Right kidney (tissue), 1 donor: ENCODE results near the gene NEK10.
"Not testable (repeated sequence)": the region's sequence is repeated elsewhere in the genome, so short reads cannot be mapped to it uniquely, and the experiment has no call there.

ENCODE experiments used
- DNase-seq: peaks from one replicate; pipeline ENCODE4 v3.0.0-alpha.2; 2016

NEK10 gene

GRCh38 chr3:27354161-27354560 is 15.0 kb downstream of the NEK10 start:
- DNase-seq: no peak

- DNase-seq: no peak
Observed at GRCh38 chr3:27353221-27353620, 16.0 kb downstream of the NEK10 start.

GRCh38 chr3:27352047-27352446 is 17.1 kb downstream of the NEK10 start:
- DNase-seq: no peak

GRCh38 chr3:27349832-27350231 is 19.4 kb downstream of the NEK10 start:
- DNase-seq: no peak

- DNase-seq: no peak
Observed at GRCh38 chr3:27345959-27346865, 23.0 kb downstream of the NEK10 start.

GRCh38 chr3:27345493-27345892 is 23.7 kb downstream of the NEK10 start:
- DNase-seq: no peak

- no peak for DNase-seq
Observed at GRCh38 chr3:27345045-27345444, 24.1 kb downstream of the NEK10 start.

- DNase-seq: no peak
Observed at GRCh38 chr3:27344192-27344591, 25.0 kb downstream of the NEK10 start.

DNA sequence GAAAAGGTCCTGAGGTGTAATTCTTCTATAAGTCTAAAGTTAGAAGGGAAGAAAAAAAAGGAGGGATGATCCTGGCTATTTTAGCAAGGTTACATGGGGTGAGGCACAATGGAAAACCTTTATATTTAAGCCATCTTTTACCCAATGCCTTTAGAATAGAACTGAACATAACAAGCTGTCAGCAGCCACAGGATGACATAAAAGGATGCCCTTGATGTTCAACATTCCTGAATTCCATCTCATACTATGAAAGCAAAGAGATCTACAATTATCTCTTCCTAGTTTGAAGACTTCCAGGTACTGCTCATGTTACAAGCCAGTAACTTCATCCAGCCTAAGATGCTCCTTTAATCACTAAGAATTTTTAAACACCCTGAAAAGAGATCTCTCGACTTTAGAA is 26.9 kb downstream of the NEK10 start:
- no peak for DNase-seq

DNA sequence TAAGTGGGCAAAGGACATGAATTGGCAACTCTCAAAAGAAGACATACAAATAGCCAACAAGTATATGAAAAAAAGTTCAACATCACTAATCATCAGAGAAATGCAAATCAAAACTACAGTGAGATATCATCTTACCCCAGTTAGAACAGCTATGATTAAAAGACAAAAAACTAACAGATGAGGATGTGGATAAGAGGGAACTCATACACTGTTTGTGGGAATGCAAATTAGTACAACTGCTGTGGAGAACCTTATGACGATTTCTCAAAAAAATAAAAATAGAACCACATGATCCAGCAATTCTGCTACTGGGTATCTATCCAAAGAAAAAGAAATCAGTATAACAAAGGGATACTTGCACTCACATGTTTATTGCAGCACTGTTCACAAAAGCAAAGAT is 28.6 kb downstream of the NEK10 start:
- DNase-seq: no peak

- no peak for DNase-seq
Observed at GRCh38 chr3:27335571-27335970, 33.6 kb downstream of the NEK10 start.

DNA sequence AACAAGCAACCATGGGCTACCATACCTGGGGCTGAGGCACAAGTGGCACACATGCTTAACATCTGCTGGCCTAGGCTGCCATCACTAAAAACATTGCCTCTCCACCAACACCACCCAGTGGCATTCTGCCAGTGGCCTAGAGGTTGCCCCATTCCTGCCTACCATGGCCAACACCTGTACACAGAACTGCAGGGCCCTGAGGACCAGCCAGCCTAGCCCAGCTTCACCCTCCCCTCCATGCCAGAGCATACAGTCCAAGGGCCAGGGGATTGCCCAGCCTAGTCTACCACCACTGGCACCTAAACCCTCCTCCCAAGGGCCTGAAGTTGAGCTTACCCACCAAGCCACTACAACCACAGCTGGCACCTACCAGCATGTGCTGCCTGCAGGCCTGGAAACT is 35.3 kb downstream of the NEK10 start:
- DNase-seq: no peak

GRCh38 chr3:27328982-27329762 is 40.0 kb downstream of the NEK10 start:
- not testable (repeated sequence) for DNase-seq

DNA sequence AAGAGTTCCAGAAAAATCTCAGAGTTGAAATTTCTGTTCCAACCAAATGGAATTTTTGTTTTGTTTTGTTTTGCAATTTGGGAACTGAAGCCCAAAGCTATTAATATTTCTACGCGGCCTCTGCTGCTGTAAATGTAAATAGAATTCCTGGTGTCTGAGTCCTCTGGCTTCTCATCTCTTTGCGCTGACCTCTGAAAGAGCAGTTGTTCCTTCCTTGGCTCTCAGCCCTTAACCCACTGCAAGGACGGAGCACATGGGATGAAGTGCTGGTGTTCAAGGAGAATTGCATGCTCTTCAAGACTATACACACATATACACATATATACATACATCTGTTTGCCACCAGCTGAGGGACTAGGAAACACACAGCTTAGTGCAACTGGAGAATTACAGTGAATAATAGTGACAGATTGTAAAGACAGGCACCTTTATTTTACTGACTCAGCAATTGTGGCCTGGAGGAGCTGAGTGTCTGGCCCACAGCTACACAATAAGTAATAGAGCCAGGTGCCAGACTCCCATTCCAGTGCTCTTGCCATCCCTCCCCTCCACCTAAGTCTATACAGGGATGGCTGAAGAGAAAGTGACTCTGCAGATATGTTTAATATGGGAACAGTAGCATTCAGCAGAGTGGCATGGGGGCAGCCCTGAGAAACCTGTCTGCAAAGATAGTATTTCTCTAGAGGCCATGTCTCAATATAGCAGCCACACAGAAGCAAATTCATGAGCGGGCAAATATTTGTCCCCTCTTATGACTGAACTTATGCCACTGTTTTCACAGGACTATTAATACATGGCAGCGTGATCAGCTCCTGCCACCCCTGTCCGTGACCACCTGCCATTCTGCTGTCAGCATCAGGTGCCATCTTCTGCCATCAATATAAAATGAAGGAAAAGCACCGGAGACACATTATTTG is 42.3 kb downstream of the NEK10 start:
- no peak for DNase-seq

GRCh38 chr3:27326202-27326601 is 43.0 kb downstream of the NEK10 start:
- no peak for DNase-seq

GRCh38 chr3:27325419-27325818 is 43.8 kb downstream of the NEK10 start:
- DNase-seq: no peak

DNA sequence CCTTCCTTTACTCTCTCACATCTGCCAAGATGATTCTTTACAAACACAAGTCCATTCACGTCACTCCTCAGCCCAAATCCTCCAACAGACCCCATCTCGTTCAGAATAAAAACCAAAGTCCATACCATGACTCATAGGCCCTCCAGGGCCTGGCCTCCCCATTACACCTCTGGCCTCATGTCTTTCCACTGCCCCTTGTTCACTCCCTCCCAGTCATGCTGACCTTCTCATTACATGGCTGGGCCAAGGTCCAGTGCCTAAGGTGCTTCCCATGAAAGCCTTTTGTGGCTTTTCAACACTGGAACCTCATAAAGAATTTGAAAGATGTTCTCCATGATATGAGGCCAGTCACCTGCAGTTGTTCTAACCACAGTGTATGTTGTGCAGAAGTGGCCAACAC is 44.5 kb downstream of the NEK10 start:
- no peak for DNase-seq

DNA sequence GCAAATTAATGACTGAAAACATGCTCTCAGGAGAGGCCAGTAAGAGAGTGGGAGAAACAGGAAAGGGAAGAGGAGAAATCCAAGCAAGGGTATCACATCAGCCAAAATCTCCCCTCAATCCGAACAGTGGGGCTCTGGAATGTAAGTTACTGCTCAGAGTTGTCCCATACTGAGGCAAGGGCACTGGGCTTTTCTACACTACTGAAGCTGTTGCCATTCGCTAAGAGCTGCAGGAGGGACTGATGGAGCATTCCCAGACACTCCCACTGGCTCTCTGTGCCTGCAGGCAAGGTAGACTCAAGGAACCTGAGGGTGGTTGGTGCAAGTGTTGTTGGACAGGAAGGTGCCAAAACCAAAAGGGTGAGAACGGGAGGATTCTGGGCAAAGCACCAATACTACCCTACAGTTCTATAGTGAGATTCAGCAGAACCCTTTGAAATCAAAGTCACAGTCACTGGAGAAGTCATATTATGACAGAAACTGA is 46.1 kb downstream of the NEK10 start:
- DNase-seq: no peak

DNA sequence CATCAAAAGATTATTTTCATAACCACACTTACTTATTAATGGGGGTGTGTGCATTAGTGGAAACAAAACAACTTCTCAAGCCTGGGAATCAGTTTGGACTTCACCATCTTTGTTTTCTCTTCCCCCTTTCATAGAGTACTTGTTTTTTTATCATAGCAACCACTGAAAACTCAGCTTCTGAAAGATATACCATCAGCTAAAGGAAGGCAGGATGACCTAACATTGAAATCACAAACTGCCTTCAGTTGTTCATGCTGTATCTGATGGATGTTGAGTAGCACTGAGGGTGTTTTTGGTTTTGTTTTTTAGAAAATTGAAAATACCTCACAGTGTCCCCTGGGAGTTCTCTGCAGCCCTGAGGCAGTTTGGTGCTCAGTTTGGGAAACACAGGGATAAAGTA is 46.5 kb downstream of the NEK10 start:
- no peak for DNase-seq

DNA sequence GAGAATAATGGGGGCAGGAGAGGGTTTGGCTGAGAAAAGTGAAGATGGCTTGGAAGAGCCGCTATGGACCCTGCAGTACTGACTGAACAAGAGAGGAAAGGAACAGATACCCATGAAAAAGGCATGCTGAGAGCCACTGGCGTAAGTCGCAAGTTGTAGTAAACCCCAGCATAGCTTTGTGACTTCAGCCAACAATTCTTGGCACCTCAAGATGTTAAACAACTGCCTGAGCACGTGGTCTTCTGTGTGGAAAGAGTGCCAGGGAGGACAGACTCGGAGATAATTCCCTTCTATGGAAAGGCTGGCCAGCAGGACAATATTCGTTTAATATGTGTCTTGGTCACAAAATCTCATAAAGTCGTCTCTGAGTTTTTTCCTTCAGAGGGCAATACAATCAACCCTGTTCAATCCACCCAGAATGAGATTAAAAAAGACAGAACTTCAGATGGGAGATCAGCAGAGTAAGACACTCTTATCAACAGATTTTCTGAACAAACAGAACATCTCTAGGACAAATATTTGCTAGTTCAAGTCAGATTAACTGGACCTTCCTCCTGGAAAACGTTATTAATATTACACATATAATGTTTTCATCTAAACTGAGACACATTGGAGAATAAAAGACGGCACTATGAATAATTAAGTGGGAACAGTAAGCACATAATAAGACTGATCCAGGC is 49.2 kb downstream of the NEK10 start:
- DNase-seq: no peak

GRCh38 chr3:27319304-27319703 is 49.9 kb downstream of the NEK10 start:
- DNase-seq: no peak

- DNase-seq: no peak
Observed at GRCh38 chr3:27317096-27317495, 52.1 kb downstream of the NEK10 start.
